Breast epithelium (tissue), 4 donors: Measurements from ENCODE around the gene MAP3K12. TPM values are rescaled to one million over a fixed set of nuclear protein-coding genes. Genes with fewer than 3 reads are reported as not detected.

ENCODE experiments used
- DNase-seq, 2 donors: peaks; one replicate each; pipeline ENCODE4 v3.0.0-alpha.2; 2019; ENCODE audit warnings: low spot score in 2 of 2
- H3K27ac ChIP-seq, 2 donors: fragments of 200-600 bp; sonication (generic) in 1 of 2; one replicate each; pipeline ENCODE4 v1.5.1; 2016 to 2019; ENCODE audit warnings: mild to moderate bottlenecking in 1 of 2
- H3K27me3 ChIP-seq, 2 donors: fragments of 200-600 bp; sonication (generic) in 1 of 2; one replicate each; pipeline versions ENCODE4 v1.5.1 to v1.6.0; 2017 to 2019; ENCODE audit warnings: control low read depth in 1 of 2, mild to moderate bottlenecking in 1 of 2
- H3K36me3 ChIP-seq: fragments of 200-600 bp; one replicate; pipeline ENCODE4 v1.5.1; 2019
- H3K4me1 ChIP-seq, 2 donors: fragments of 200-600 bp; sonication (generic); one replicate each; pipeline ENCODE4 v1.5.1; 2016 to 2019; ENCODE audit warnings: control low read depth in 1 of 2
- H3K4me3 ChIP-seq, 3 donors: fragments of 200-600 bp; sonication (generic); 1 replicate in 2 of 3; 2 replicates in 1 of 3; pipeline ENCODE4 v1.5.1; 2016 to 2019; ENCODE audit warnings: mild to moderate bottlenecking in 3 of 3, moderate library complexity in 2 of 3
- H3K9me3 ChIP-seq, 2 donors: fragments of 200-600 bp; sonication (generic) in 1 of 2; one replicate each; pipeline ENCODE4 v1.5.1; 2016 to 2019; ENCODE audit warnings: control low read depth in 1 of 2
- POLR2A ChIP-seq: fragments of 450-650 bp; IDR thresholded peaks from one replicate; pipeline ENCODE4 v1.6.1; 2016; ENCODE audit warnings: antibody characterized with exemption, mild to moderate bottlenecking, moderate library complexity
- POLR2AphosphoS5 ChIP-seq, 3 donors: sonication (generic); formaldehyde crosslinking; IDR thresholded peaks; one replicate each; pipeline ENCODE4 v1.6.1; 2017; ENCODE audit warnings: antibody characterized with exemption in 3 of 3
- intact Hi-C: fragments of 100-400 bp; cut with DNase I; formaldehyde crosslinking; loops from one replicate; pipeline ENCODE4 v1.15.1; 2023; ENCODE audit warnings: low total_unique reads
- total RNA-seq, 3 donors: library from RNA; depleted of rRNA; stranded (reverse); fragments of >200 nt; gene quantifications; one replicate each; pipeline ENCODE4 v1.1.0, GENCODE V29; 2016
- TF ChIP-seq, protein P1 (sequence below), 3 donors: fragments of 450-650 bp; IDR thresholded peaks; one replicate each; pipeline ENCODE4 v1.5.1; 2016 to 2017; ENCODE audit warnings: antibody characterized with exemption in 3 of 3, mild to moderate bottlenecking in 3 of 3, moderate library complexity in 3 of 3

MAP3K12 gene
- total RNA-seq, 3 donors from 2014 or later: 16.4 to 28.8 (median 24.6) TPM

DNA sequence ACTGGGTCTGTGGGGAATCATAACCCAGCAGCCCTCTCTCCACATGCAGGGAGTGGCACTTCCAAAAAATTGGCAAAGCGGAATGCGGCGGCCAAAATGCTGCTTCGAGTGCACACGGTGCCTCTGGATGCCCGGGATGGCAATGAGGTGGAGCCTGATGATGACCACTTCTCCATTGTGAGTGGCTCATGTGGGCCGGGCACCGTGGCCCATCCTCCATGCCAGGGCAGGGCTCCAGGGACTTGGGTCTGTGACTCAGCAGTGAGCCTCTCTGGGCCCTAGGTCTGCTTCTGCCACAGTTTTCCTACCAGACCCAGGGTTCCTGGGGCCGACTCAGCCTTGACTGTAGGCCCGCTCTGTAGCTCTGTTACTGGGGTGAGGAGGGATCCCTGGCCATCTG is 5.8 kb upstream of the MAP3K12 start:
- no peak for DNase-seq
- intact Hi-C loops: no loop called here

DNA sequence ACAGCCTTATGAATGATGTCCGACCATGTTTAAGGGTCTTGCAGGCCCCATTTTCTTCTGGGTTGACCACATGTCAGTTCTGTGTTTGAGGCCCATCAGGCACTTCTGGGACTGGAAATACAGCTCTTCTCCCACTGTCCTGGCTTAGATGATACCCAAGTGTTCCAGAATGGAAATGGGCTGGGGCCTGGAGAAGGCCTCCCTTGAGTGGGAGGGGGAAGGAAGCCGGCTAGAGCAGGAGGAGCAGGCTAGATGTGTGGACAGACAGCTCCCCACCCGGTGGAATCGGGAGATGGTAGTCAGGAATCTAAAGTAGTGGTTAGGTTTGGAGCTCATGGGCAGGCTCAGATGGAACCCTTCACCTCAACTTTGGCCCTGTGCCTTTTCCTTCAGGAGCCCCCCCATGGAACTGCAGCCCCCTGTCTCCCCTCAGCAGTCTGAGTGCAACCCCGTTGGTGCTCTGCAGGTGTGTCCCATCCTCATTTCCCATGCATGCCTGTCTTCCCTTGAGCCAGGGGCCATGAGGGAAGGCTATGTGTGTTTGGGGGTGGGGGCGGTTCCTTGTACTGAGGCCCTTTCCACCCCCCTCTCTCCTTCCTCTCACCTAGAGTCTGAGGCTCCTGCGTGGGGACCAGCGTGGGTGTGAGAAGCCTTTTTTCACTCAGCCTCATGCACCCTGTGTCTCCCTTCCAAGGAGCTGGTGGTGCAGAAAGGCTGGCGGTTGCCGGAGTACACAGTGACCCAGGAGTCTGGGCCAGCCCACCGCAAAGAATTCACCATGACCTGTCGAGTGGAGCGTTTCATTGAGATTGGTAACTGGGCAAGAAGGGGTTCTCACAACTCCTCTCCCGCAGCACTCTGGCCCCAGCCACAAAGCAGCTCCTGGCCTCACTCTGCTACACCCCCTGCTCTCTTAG is 5.0 kb upstream of the MAP3K12 start:
- DNase-seq: no peak
- Histone ChIP-seq H3K36me3 (no peaks in the 10 kb centered on the region), H3K9me3 (no peaks in the 10 kb centered on the region), H3K27ac (peak overlapping the region; percentile 99 to 100), H3K4me1 (peaks cover 7 to 8% of the 10 kb centered on the region in 2 donors), H3K4me3 (no peak overlapping the region), H3K27me3 (no peaks in the 10 kb centered on the region)
- no peak for TF ChIP-seq POLR2AphosphoS5 (IDR thresholded peaks at IDR 0.05)
- no peak for TF ChIP-seq POLR2A
- TF ChIP-seq, protein P1, sequence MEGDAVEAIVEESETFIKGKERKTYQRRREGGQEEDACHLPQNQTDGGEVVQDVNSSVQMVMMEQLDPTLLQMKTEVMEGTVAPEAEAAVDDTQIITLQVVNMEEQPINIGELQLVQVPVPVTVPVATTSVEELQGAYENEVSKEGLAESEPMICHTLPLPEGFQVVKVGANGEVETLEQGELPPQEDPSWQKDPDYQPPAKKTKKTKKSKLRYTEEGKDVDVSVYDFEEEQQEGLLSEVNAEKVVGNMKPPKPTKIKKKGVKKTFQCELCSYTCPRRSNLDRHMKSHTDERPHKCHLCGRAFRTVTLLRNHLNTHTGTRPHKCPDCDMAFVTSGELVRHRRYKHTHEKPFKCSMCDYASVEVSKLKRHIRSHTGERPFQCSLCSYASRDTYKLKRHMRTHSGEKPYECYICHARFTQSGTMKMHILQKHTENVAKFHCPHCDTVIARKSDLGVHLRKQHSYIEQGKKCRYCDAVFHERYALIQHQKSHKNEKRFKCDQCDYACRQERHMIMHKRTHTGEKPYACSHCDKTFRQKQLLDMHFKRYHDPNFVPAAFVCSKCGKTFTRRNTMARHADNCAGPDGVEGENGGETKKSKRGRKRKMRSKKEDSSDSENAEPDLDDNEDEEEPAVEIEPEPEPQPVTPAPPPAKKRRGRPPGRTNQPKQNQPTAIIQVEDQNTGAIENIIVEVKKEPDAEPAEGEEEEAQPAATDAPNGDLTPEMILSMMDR (IDR thresholded peaks at IDR 0.05): no peak
- intact Hi-C loops: no loop called here

More for the DNA sequence above, 5.8 kb upstream of the MAP3K12 start:
- H3K27me3 ChIP-seq: no peaks in the 10 kb centered on the region
- H3K4me1 ChIP-seq: peaks cover 7 to 8% of the 10 kb centered on the region in 2 donors
- TF ChIP-seq, protein P1 (IDR thresholded peaks at IDR 0.05): no peak
- no peak for TF ChIP-seq POLR2AphosphoS5 (IDR thresholded peaks at IDR 0.05)
- TF ChIP-seq POLR2A: no peak
- H3K9me3 ChIP-seq: no peaks in the 10 kb centered on the region
- no peaks in the 10 kb centered on the region for H3K36me3 ChIP-seq
- no peak overlapping the region for H3K4me3 ChIP-seq
- peak overlapping the region; percentile 45 for H3K27ac ChIP-seq

DNA sequence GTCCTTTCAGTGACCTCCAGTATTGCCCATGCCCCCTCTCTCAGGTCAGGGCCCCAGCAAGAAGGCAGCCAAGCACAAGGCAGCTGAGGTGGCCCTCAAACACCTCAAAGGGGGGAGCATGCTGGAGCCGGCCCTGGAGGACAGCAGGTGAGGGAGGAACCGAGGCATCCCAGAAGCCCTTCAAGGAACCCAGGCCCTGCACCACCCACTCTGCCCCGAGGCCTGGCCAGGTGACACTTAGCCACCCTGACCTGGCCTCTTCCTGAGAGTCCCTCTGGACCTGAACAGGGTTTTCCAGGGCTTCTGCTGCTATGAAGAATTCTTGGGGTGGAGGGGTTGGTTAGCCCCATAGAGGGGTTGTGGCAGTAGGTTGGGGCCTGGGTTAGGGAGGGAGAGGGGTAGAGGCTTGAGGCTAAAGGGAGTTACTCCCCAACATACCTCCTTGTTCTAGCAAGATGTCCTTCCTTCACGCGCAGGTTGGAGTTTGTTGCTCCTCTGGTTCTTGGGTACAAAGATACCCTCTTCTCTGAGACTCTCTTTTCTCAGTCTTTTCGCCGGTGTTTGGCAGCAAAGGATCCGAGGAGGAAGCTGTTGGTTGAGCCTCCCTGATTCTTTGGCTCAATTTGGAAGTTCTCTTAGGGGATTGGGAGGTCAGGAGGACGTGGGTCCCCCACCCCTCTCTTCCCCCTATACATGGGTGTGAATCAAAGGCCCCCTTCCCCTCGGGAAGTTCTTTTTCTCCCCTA is 3.9 kb upstream of the MAP3K12 start:
- TF ChIP-seq POLR2AphosphoS5 (IDR thresholded peaks at IDR 0.05) (no peak), POLR2A (no peak)
- TF ChIP-seq, protein P1 (IDR thresholded peaks at IDR 0.05): no peak
- Histone ChIP-seq H3K4me1 (peaks cover 7 to 8% of the 10 kb centered on the region in 2 donors), H3K27me3 (no peaks in the 10 kb centered on the region), H3K4me3 (peak overlapping the region in 1 of 3 donors; percentile 10), H3K36me3 (no peaks in the 10 kb centered on the region), H3K27ac (peak overlapping the region; percentile 99 to 100), H3K9me3 (no peaks in the 10 kb centered on the region)
- DNase-seq: no peak
- intact Hi-C loops: no loop called here

DNA sequence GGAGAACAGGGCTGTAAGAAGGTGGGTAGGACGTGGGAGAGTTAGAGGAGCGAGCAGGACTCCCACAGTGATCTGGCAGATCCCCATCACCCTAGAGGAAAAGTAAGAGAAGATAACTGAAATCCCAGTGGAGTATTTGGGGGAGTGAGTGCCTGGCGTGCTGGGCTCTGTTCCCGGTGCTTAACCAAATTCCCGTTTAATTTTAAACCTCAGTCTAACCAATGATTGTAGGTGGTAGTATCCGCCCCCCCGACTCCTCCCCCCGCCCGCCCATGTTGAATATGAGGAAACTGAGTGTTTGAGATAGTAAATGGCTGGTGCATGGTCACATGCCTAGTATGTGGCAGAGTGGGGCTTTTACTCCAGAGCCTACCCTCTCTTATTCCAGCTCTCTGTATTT is 3.1 kb upstream of the MAP3K12 start:
- no peaks in the 10 kb centered on the region for H3K27me3 ChIP-seq
- H3K4me1 ChIP-seq: peaks cover 7 to 8% of the 10 kb centered on the region in 2 donors
- no peak for TF ChIP-seq POLR2AphosphoS5 (IDR thresholded peaks at IDR 0.05)
- no peak for TF ChIP-seq POLR2A
- TF ChIP-seq, protein P1 (IDR thresholded peaks at IDR 0.05): no peak
- H3K4me3 ChIP-seq: peak overlapping the region in 2 of 3 donors; percentile 63 to 70
- peak overlapping the region; percentile 99 to 100 for H3K27ac ChIP-seq
- no peaks in the 10 kb centered on the region for H3K9me3 ChIP-seq
- intact Hi-C loops: no loop called here
- DNase-seq: no peak
- no peaks in the 10 kb centered on the region for H3K36me3 ChIP-seq
